Measurements from ENCODE around the gene KRTAP4-3. TPM values are rescaled to one million over a fixed set of nuclear protein-coding genes. Genes with fewer than 3 reads are reported as not detected.
"Not testable (repeated sequence)": the region's sequence is repeated elsewhere in the genome, so short reads cannot be mapped to it uniquely, and the experiment has no call there.

Gene KRTAP4-3
- total RNA-seq, 4 donors from 2014 or later, result not detected

GRCh38 chr17:41196068-41196467 lies 28.0 kb upstream of the KRTAP4-3 start:
- no peaks in the 10 kb centered on the region for H3K27me3 ChIP-seq
- intact Hi-C loops (cut with DNase I; ENCODE audit: low total_unique reads), result no loop called here
- no peaks in the 10 kb centered on the region for H3K36me3 ChIP-seq
- no peaks in the 10 kb centered on the region for H3K9me3 ChIP-seq
- no peaks in the 10 kb centered on the region for H3K4me1 ChIP-seq
- DNase-seq, result no peak
- TF ChIP-seq POLR2A (IDR thresholded peaks at IDR 0.05) (no peak), CTCF (IDR thresholded peaks at IDR 0.05) (no peak)
- H3K4me3 ChIP-seq, result no peak overlapping the region
- no peak overlapping the region for H3K27ac ChIP-seq

DNA sequence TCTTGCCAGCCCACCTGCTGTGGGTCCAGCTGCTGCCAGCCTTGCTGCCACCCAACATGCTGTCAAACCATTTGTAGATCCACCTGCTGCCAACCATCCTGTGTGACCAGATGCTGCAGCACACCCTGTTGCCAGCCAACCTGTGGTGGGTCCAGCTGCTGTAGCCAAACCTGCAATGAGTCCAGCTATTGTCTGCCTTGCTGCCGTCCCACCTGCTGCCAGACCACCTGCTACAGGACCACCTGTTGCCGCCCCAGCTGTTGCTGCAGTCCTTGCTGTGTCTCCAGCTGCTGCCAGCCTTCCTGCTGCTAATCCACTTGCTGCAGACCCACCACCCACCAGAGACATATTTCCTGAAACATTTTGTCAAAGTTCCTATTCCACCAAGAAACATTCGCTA lies 22.3 kb upstream of the KRTAP4-3 start:
- Histone ChIP-seq H3K4me1 (no peaks in the 10 kb centered on the region), H3K4me3 (no peak overlapping the region), H3K27ac (no peak overlapping the region), H3K27me3 (no peaks in the 10 kb centered on the region), H3K9me3 (no peaks in the 10 kb centered on the region), H3K36me3 (no peaks in the 10 kb centered on the region)
- DNase-seq, result no peak
- TF ChIP-seq CTCF (IDR thresholded peaks at IDR 0.05) (no peak), POLR2A (IDR thresholded peaks at IDR 0.05) (no peak)
- intact Hi-C loops (cut with DNase I; ENCODE audit: low total_unique reads), result no loop called here

GRCh38 chr17:41189837-41190318 lies 21.9 kb upstream of the KRTAP4-3 start, which contains the start of gene KRTAP9-1:
Gene KRTAP9-1, plus strand, starts transcription at chr17:41189887. Its CDS starts 0 bp downstream, at chr17:41189887.
- H3K4me1 ChIP-seq; DNase-seq; H3K4me3 ChIP-seq; H3K27me3 ChIP-seq; H3K27ac ChIP-seq; intact Hi-C loops (cut with DNase I; ENCODE audit: low total_unique reads); H3K36me3 ChIP-seq; H3K9me3 ChIP-seq: not testable (repeated sequence)

- Histone ChIP-seq H3K36me3 (no peaks in the 10 kb centered on the region), H3K27ac (no peak overlapping the region), H3K9me3 (no peaks in the 10 kb centered on the region), H3K4me3 (no peak overlapping the region), H3K27me3 (no peaks in the 10 kb centered on the region), H3K4me1 (no peaks in the 10 kb centered on the region)
- intact Hi-C loops (cut with DNase I; ENCODE audit: low total_unique reads), result no loop called here
- no peak for DNase-seq
- no peak for TF ChIP-seq CTCF (IDR thresholded peaks at IDR 0.05)
- TF ChIP-seq POLR2A (IDR thresholded peaks at IDR 0.05), result no peak
Observed at GRCh38 chr17:41186872-41187271, 18.9 kb upstream of the KRTAP4-3 start.

- Histone ChIP-seq H3K27ac (no peak overlapping the region), H3K4me1 (no peaks in the 10 kb centered on the region), H3K36me3 (no peaks in the 10 kb centered on the region), H3K9me3 (no peaks in the 10 kb centered on the region), H3K27me3 (no peaks in the 10 kb centered on the region), H3K4me3 (no peak overlapping the region)
- TF ChIP-seq POLR2A (IDR thresholded peaks at IDR 0.05) (no peak), CTCF (IDR thresholded peaks at IDR 0.05) (no peak)
- DNase-seq, result no peak
- intact Hi-C loops (cut with DNase I; ENCODE audit: low total_unique reads), result no loop called here
Observed at GRCh38 chr17:41185001-41185400, 17.0 kb upstream of the KRTAP4-3 start.

GRCh38 chr17:41184480-41184961 lies 16.5 kb upstream of the KRTAP4-3 start, which contains the start of gene KRTAP4-1:
Gene KRTAP4-1, minus strand, starts transcription at chr17:41184911. Its CDS starts 57 bp downstream, at chr17:41184854.
- Histone ChIP-seq H3K36me3 (no peaks in the 10 kb centered on the region), H3K4me1 (no peaks in the 10 kb centered on the region), H3K27ac (no peak within 1 kb of the TSS), H3K27me3 (no peaks in the 10 kb centered on the region), H3K4me3 (no peak within 1 kb of the TSS), H3K9me3 (no peaks in the 10 kb centered on the region)
- TF ChIP-seq CTCF (IDR thresholded peaks at IDR 0.05) (no peak), POLR2A (IDR thresholded peaks at IDR 0.05) (no peak)
- intact Hi-C loops (cut with DNase I; ENCODE audit: low total_unique reads), result no loop called here
- no peak for DNase-seq

Data from uterus (tissue), 4 donors.